ENCODE results near the gene CDH26.
A peak's percentile ranks its signal among the peaks of the same experiment; 100 is the strongest.

The CDH26 gene

DNA sequence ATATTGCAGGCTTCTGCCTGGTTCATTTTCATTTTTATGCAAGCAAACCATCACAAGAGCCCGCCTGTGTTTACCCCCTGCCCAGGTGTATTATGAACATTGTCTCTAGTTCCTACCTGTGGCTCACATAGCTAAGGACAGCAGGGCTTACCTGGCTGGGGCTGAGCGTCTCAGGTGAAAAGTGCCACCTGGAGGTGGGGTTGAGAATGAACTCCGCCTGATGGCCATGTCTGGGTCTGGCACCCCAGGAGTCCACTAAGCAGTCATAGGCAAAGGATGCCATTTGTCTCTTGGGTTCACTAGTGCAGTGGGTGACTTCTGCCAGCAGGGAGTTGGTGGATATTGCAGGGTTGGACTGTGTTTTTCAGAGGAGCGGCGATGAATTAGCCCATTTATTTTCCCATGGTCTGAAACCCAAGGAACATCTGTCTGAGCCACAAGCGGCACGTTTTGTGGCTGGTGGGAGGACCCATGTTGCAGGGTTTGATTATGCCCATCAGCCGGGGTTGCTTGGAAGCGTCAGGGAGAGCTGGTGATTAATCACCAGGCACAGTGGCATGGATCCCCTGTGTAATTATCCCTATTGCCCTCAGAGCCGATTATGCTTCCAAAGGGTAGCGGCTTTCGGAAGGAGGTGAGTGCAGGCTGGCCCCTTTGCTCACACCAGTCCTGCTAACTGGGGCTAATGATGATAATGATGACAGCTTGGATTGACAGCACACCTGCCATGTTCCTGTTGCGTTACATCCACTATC lies 92.1 kb downstream of the CDH26 start:
- TF ChIP-seq, protein P1, sequence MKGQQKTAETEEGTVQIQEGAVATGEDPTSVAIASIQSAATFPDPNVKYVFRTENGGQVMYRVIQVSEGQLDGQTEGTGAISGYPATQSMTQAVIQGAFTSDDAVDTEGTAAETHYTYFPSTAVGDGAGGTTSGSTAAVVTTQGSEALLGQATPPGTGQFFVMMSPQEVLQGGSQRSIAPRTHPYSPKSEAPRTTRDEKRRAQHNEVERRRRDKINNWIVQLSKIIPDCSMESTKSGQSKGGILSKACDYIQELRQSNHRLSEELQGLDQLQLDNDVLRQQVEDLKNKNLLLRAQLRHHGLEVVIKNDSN (IDR thresholded peaks at IDR 0.05), result no peak
- no peak for TF ChIP-seq TCF12 (IDR thresholded peaks at IDR 0.05; ENCODE audit: low read depth)
- no peak for TF ChIP-seq YY1 (IDR thresholded peaks at IDR 0.05; ENCODE audit: low read depth)
- TF ChIP-seq EP300 (IDR thresholded peaks at IDR 0.05; ENCODE audit: borderline replicate concordance), result no peak
- TF ChIP-seq NFIC (IDR thresholded peaks at IDR 0.05), result no peak
- TF ChIP-seq, protein P2, sequence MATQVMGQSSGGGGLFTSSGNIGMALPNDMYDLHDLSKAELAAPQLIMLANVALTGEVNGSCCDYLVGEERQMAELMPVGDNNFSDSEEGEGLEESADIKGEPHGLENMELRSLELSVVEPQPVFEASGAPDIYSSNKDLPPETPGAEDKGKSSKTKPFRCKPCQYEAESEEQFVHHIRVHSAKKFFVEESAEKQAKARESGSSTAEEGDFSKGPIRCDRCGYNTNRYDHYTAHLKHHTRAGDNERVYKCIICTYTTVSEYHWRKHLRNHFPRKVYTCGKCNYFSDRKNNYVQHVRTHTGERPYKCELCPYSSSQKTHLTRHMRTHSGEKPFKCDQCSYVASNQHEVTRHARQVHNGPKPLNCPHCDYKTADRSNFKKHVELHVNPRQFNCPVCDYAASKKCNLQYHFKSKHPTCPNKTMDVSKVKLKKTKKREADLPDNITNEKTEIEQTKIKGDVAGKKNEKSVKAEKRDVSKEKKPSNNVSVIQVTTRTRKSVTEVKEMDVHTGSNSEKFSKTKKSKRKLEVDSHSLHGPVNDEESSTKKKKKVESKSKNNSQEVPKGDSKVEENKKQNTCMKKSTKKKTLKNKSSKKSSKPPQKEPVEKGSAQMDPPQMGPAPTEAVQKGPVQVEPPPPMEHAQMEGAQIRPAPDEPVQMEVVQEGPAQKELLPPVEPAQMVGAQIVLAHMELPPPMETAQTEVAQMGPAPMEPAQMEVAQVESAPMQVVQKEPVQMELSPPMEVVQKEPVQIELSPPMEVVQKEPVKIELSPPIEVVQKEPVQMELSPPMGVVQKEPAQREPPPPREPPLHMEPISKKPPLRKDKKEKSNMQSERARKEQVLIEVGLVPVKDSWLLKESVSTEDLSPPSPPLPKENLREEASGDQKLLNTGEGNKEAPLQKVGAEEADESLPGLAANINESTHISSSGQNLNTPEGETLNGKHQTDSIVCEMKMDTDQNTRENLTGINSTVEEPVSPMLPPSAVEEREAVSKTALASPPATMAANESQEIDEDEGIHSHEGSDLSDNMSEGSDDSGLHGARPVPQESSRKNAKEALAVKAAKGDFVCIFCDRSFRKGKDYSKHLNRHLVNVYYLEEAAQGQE (IDR thresholded peaks at IDR 0.05; ENCODE audit: low read depth), result no peak
- TF ChIP-seq RAD21 (IDR thresholded peaks at IDR 0.05; ENCODE audit: low read depth), result peak; percentile 24; the same call in 1 of the 2 replicates

DNA sequence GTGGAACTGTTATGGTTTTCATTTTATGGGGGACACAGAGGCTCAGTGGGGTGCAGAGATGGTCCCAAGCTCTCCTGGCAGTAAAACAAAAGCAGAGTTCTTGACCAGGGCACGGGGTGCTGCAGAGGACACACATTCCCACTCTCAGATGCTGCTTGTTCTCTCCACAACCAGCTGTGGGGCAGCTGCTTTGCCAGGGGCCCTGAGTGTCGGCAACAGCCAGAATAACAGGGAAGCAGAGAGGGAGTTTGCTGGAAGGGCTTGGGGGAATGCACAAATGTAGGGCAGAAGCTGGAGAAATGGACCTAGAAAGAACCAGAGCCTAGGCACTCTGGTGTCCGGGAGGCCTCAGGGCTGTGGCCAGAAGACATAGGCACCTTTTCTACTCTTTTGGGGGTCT lies 93.7 kb downstream of the CDH26 start:
- TF ChIP-seq, protein P1 (IDR thresholded peaks at IDR 0.05), result no peak
- TF ChIP-seq TAF1 (IDR thresholded peaks at IDR 0.05; ENCODE audit: low read depth), result no peak
- no peak for TF ChIP-seq CEBPB (IDR thresholded peaks at IDR 0.05)
- no peak for TF ChIP-seq YY1 (IDR thresholded peaks at IDR 0.05; ENCODE audit: low read depth)
- TF ChIP-seq MAX (IDR thresholded peaks at IDR 0.05), result no peak
- TF ChIP-seq ZBTB7A (IDR thresholded peaks at IDR 0.05; ENCODE audit: low read depth), result no peak
- TF ChIP-seq, protein P2 (IDR thresholded peaks at IDR 0.05; ENCODE audit: low read depth), result no peak
- no peak for TF ChIP-seq TCF12 (IDR thresholded peaks at IDR 0.05; ENCODE audit: low read depth)
- TF ChIP-seq TEAD4 (IDR thresholded peaks at IDR 0.05), result no peak
- TF ChIP-seq RAD21 (IDR thresholded peaks at IDR 0.05; ENCODE audit: low read depth), result no peak
- no peak for TF ChIP-seq FOXM1 (IDR thresholded peaks at IDR 0.05; ENCODE audit: borderline replicate concordance, low read depth)
- TF ChIP-seq EGR1 (IDR thresholded peaks at IDR 0.05), result no peak
- TF ChIP-seq EP300 (IDR thresholded peaks at IDR 0.05; ENCODE audit: borderline replicate concordance), result no peak

DNA sequence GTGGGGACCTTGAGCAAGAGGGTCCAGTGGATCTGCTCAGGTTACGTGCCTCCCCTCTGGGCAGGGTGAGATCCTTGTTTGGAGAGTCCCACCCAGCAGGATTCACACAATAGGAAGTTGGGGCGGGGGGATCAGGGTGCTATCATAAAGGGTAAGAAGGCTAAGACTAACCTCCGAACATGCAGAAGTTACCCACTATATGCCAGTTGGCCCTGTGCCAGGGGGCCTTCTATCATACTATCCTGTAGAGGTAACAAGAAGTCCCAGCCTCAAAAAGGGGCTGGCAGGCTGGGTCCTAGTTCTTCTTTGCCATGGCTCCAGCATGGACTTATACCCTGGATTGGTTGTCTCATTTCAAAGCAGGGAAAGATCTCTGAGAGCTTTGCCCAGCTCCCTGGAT lies 94.1 kb downstream of the CDH26 start:
- TF ChIP-seq CREB1 (IDR thresholded peaks at IDR 0.05; ENCODE audit: low read depth), result no peak

- no peak for TF ChIP-seq CREB1 (IDR thresholded peaks at IDR 0.05; ENCODE audit: low read depth)
- TF ChIP-seq TCF12 (IDR thresholded peaks at IDR 0.05; ENCODE audit: low read depth), result no peak
- TF ChIP-seq TAF1 (IDR thresholded peaks at IDR 0.05; ENCODE audit: low read depth), result no peak
- no peak for TF ChIP-seq EP300 (IDR thresholded peaks at IDR 0.05; ENCODE audit: borderline replicate concordance)
- TF ChIP-seq, protein P1 (IDR thresholded peaks at IDR 0.05), result no peak
- no peak for TF ChIP-seq MAX (IDR thresholded peaks at IDR 0.05)
- TF ChIP-seq RAD21 (IDR thresholded peaks at IDR 0.05; ENCODE audit: low read depth), result no peak
- no peak for TF ChIP-seq EGR1 (IDR thresholded peaks at IDR 0.05)
These were observed 95.0 kb downstream of the CDH26 start for GRCh38 chr20:60053125-60053817.

DNA sequence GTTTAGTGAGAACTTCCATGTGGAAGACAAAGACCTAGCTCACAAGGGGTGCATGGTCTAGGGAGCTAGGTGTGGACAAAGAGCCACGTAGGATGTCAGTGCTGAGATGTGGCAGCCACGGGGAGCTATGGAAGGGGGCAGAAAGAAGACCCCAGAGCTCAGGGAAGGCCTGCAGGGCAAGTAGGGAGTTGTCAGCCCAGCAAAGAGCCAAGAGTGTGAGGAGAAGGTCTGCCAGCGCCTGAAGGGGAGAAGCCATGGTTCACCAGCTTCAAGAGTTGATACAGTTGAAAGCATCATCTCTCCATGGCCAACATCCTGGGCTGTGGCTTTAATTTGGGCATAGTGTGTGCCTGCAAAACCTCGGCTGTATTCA lies 95.6 kb downstream of the CDH26 start:
- TF ChIP-seq CREB1 (IDR thresholded peaks at IDR 0.05; ENCODE audit: low read depth), result no peak
- no peak for TF ChIP-seq RAD21 (IDR thresholded peaks at IDR 0.05; ENCODE audit: low read depth)
- TF ChIP-seq MAX (IDR thresholded peaks at IDR 0.05), result no peak
- TF ChIP-seq TAF1 (IDR thresholded peaks at IDR 0.05; ENCODE audit: low read depth), result no peak
- TF ChIP-seq ZBTB7A (IDR thresholded peaks at IDR 0.05; ENCODE audit: low read depth), result no peak
- TF ChIP-seq, protein P1 (IDR thresholded peaks at IDR 0.05), result no peak
- TF ChIP-seq NFIC (IDR thresholded peaks at IDR 0.05), result no peak
- TF ChIP-seq CEBPB (IDR thresholded peaks at IDR 0.05), result no peak
- no peak for TF ChIP-seq FOXM1 (IDR thresholded peaks at IDR 0.05; ENCODE audit: borderline replicate concordance, low read depth)
- TF ChIP-seq TCF12 (IDR thresholded peaks at IDR 0.05; ENCODE audit: low read depth), result no peak
- TF ChIP-seq YY1 (IDR thresholded peaks at IDR 0.05; ENCODE audit: low read depth), result no peak
- no peak for TF ChIP-seq EP300 (IDR thresholded peaks at IDR 0.05; ENCODE audit: borderline replicate concordance)
- TF ChIP-seq EGR1 (IDR thresholded peaks at IDR 0.05), result no peak
- TF ChIP-seq, protein P2 (IDR thresholded peaks at IDR 0.05; ENCODE audit: low read depth), result no peak
- TF ChIP-seq TEAD4 (IDR thresholded peaks at IDR 0.05), result no peak

Measured in Ishikawa (cell line).